IPS-15b (cell line): Measurements from ENCODE around the gene PDXP.
A peak's percentile ranks its signal among the peaks of the same experiment; 100 is the strongest.

Experiments
- H3K27me3 ChIP-seq: one replicate; pipeline ENCODE4 v1.6.1; 2013; ENCODE audit warnings: low read length; ENCODE audit not compliant: control insufficient read depth, insufficient read depth
- H3K36me3 ChIP-seq: one replicate; pipeline ENCODE4 v1.6.1; 2013; ENCODE audit warnings: low read length; ENCODE audit not compliant: control insufficient read depth, insufficient read depth
- H3K4me1 ChIP-seq: one replicate; pipeline ENCODE4 v1.6.1; 2013; ENCODE audit warnings: mild to moderate bottlenecking, low read length; ENCODE audit not compliant: control insufficient read depth, insufficient read depth
- H3K4me3 ChIP-seq: one replicate; pipeline ENCODE4 v1.5.1; 2013; ENCODE audit warnings: low read depth, low read length
- H3K9ac ChIP-seq: one replicate; pipeline ENCODE4 v1.6.1; 2013; ENCODE audit warnings: low read depth, mild to moderate bottlenecking, low read length
- H3K9me3 ChIP-seq: one replicate; pipeline ENCODE4 v1.6.1; 2013; ENCODE audit warnings: mild to moderate bottlenecking, low read length; ENCODE audit not compliant: control insufficient read depth, insufficient read depth

PDXP gene

DNA sequence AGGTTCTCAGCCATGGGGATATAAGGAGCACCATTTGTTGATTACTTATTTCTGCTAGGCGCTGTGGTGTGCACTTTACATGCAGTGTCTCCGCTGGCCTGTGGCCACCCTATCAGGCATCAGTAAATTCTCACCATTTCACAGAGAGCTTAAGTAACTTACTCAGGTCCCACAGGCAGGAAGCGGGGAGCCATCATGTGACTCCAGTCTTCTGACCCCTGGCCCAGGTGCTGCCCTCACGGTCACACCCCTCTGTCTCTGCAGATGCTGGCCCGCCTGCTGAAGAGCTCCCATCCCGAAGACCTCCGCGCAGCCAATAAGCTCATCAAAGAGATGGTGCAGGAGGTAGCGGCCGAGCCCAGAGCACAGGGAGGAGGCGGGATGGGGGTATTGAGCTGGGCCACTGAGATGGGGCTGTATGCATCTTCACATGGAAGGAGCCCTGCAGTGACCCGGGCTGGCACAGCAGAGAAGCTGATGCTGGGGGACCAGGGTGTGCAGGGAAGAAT lies 37.1 kb upstream of the PDXP start:
- Histone ChIP-seq H3K36me3 (peaks cover 40% of the 10 kb centered on the region), H3K4me3 (no peak overlapping the region), H3K9me3 (no peaks in the 10 kb centered on the region), H3K9ac (no peak overlapping the region), H3K27me3 (no peaks in the 10 kb centered on the region), H3K4me1 (peaks cover 2% of the 10 kb centered on the region)

DNA sequence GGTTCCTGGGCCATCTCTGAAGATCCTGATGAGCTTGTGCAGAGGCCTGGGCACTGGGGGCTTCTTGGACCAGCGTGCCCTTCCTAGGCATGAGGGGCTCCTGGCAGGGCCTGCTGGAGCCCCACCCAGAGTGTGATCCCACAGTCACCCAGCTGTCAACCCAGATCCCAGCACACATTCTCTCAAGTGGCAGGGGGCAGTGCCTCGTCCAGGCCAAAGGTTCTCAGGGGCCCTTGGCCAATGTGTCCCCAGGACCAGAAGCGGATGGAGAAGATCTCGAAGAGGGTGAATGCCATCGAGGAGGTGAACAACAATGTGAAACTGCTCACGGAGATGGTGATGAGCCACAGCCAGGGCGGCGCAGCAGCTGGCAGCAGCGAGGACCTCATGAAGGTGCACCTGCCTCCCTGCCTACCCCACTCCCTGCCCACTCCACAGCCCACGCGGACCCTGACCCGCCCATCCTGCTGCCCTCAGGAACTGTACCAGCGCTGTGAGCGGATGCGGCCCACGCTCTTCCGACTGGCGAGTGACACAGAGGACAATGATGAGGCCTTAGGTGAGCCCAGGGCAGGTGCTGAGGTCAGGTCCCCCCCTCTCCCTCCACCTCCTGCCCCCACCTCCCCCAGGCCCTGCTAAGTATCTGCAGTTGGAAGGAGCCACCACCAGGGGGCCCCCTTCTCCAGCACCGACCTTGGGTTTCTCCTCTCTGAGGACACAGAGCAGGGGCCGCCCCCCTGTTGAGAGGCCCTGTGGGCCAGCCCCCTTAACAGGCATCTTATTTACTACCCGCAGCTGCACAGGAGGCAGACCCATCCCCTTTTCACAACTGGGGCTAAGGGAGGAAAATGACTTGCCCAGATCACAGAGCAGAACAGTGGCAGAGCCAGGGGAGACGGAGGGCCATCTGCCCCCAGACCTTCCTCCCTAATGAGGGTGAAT lies 35.2 kb upstream of the PDXP start:
- Histone ChIP-seq H3K4me1 (peaks cover 2% of the 10 kb centered on the region), H3K36me3 (peaks cover 34% of the 10 kb centered on the region), H3K9ac (no peak overlapping the region)

DNA sequence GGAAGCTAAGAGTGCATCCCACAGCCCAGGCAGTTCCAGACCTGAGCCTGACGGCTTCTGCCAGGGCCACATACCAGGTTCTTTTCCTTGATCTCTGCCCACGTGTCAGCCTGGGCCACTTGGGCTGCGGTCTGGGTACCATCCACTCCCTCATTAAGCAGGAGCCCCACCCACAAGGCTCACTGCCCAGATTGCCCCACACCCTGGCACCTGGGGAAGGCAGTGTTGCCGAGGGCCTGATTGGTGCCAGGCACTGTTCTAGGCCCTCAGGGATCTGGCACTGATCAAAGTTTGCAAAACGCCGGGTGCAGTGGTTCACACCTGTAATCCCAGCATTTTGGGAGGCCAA lies 34.5 kb upstream of the PDXP start:
- H3K4me1 ChIP-seq, result peaks cover 2% of the 10 kb centered on the region
- no peak overlapping the region for H3K4me3 ChIP-seq
- no peak overlapping the region for H3K9ac ChIP-seq
- H3K27me3 ChIP-seq, result no peaks in the 10 kb centered on the region
- H3K36me3 ChIP-seq, result peaks cover 30% of the 10 kb centered on the region
- H3K9me3 ChIP-seq, result no peaks in the 10 kb centered on the region

More for the DNA sequence above, 35.2 kb upstream of the PDXP start:
- no peaks in the 10 kb centered on the region for H3K9me3 ChIP-seq
- H3K27me3 ChIP-seq, result no peaks in the 10 kb centered on the region
- H3K4me3 ChIP-seq, result no peak overlapping the region

DNA sequence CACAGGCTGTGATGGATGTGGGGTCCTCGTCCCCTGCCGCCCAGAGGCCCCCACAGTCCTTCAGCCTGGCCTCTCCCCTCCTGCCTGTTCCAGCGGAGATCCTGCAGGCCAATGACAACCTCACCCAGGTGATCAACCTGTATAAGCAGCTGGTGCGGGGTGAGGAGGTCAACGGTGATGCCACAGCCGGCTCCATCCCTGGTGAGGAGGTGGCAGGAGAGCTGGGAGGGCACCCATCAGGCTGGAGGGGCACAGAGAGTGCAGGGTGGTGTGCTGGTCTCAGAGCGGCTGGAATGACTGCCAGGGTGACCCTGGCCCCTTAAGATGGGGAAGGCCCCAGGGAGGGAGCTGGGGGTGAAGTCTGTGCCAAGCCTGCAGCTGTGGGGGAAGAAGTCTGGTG lies 33.6 kb upstream of the PDXP start:
- peaks cover 30% of the 10 kb centered on the region for H3K36me3 ChIP-seq
- no peak overlapping the region for H3K9ac ChIP-seq
- no peak overlapping the region for H3K4me3 ChIP-seq
- no peaks in the 10 kb centered on the region for H3K9me3 ChIP-seq
- H3K27me3 ChIP-seq, result no peaks in the 10 kb centered on the region
- peaks cover 2% of the 10 kb centered on the region for H3K4me1 ChIP-seq

DNA sequence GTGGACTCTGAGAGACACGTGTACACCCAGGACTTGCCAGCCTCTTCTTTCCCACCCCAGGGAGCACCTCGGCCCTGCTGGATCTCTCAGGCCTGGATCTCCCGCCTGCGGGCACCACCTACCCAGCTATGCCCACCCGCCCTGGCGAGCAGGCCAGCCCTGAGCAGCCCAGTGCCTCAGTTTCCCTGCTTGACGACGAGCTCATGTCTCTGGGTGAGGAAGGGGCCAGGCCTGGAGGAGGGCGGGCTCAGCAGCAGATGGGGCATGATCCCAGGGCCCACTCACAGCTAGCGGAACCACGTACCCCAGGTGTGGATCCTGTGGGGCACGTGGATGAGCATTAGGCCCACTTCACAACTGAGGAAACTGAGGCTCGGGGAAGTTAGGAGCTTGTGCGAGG lies 32.8 kb upstream of the PDXP start:
- Histone ChIP-seq H3K27me3 (no peaks in the 10 kb centered on the region), H3K4me3 (no peak overlapping the region), H3K9me3 (no peaks in the 10 kb centered on the region), H3K9ac (no peak overlapping the region), H3K36me3 (peaks cover 30% of the 10 kb centered on the region), H3K4me1 (peaks cover 2% of the 10 kb centered on the region)

DNA sequence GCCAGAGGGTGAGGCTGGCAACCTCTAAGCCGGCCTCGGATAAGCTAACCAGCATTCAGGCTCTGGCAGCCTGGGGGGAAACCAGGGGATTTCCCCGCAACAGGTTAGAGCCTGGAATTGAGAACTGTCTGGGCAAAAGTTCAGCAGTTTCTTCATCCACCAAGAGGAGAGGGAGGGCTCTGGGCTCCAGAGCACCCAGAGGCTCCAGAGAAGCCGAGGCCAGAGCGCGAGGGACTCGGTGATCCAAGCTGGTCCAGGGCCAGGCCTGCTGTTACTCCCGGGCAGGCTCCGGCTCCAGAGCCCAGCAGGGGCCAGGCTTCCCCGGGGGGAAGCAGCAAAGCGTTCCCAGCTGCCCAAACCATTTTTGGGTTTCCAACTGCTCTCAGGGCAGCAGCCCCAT lies 32.4 kb upstream of the PDXP start:
- H3K4me1 ChIP-seq, result peaks cover 2% of the 10 kb centered on the region
- no peak overlapping the region for H3K4me3 ChIP-seq
- H3K9me3 ChIP-seq, result no peaks in the 10 kb centered on the region
- peaks cover 34% of the 10 kb centered on the region for H3K36me3 ChIP-seq
- H3K27me3 ChIP-seq, result no peaks in the 10 kb centered on the region
- peak overlapping the region; percentile 3 for H3K9ac ChIP-seq

DNA sequence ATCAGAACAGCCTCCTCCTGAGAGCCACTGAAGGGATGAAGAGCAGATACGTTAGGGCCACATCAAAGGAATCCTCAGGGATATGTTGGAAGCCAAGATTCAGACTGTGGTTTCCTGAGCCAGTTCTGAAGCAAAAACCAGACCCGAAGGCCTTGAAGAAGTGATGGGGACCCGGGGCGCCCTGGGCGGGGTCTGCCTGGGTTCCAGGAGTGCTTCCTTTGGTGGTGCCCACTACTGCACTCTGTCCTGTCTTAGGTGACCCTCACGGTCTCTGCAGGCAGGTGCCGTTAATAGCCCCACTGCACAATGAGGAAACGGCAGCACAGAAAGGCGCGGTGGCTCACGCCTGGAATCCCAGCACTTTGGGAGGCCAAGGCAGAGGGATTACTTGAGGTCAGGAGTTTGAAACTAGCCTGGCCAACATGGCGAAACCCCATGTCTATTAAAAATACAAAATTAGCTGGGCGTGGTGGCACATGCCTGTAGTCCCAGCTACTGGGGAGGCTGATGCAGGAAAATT lies 31.9 kb upstream of the PDXP start:
- Histone ChIP-seq H3K4me1 (peaks cover 2% of the 10 kb centered on the region), H3K27me3 (no peaks in the 10 kb centered on the region), H3K9me3 (no peaks in the 10 kb centered on the region), H3K36me3 (peaks cover 37% of the 10 kb centered on the region), H3K9ac (peak overlapping the region; percentile 3), H3K4me3 (no peak overlapping the region)

DNA sequence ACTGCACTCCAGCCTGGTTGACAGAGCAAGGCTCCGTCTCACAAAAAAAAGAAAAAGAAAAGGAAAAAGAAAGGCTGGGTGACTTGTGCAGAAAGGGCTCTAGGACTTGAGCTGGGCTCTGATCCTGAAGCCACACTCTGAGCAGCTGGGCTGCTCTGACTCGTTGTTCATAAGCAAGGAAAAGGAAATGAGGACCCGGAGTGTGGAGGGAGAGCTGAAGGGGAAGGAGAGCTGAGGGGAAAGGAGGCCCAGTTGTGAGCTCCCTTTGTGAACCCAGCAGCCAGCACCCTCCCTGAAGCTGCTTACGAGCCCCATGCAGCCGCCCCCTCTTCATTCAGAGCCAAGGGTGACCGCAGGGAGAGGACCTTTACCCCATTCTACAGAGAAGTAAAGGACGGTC lies 31.4 kb upstream of the PDXP start:
- peaks cover 42% of the 10 kb centered on the region for H3K36me3 ChIP-seq
- H3K9ac ChIP-seq, result no peak overlapping the region
- no peaks in the 10 kb centered on the region for H3K9me3 ChIP-seq
- no peak overlapping the region for H3K4me3 ChIP-seq
- H3K4me1 ChIP-seq, result peaks cover 2% of the 10 kb centered on the region
- H3K27me3 ChIP-seq, result no peaks in the 10 kb centered on the region

DNA sequence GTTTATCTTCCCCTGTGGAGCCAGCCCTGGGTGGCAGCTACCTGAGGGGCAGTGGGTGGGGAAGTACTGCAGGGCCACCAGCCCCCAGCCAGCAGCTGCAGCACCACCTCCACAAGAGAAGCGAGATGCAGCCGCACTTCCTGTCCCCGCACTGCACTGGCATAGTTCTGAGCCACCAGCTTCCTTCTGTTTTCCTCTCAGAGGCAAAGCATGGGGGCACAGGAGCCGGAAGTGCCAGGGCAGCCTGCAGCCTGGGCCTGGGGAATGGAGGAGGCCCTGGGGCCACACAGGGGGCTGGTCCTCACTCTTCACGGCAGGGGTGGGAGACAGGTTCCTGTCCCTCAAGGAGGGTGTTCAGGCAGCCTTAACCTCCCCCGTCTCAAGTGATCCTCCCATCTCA lies 31.0 kb upstream of the PDXP start:
- H3K4me3 ChIP-seq, result no peak overlapping the region
- peaks cover 46% of the 10 kb centered on the region for H3K36me3 ChIP-seq
- H3K9ac ChIP-seq, result no peak overlapping the region
- H3K9me3 ChIP-seq, result no peaks in the 10 kb centered on the region
- H3K4me1 ChIP-seq, result peaks cover 2% of the 10 kb centered on the region
- H3K27me3 ChIP-seq, result no peaks in the 10 kb centered on the region

DNA sequence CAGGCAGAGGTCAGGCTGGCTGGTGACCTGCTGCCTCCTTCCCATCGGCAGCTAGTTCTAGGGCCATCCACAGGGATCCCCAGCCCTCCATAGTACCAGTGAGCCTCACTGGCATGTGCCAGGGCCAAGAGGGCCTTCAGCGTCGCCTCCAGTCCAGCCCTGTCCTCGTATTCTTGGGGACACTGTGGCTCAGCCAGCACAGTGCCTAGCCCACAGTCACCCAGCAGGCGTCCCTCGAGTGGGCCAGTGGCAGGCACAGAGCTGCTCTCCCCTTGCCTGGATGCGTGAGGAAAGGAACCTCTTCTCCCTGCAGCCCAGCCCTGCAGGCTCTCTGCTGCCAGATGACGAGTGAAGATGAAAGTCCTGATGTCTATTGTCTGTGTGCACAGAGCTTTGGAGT lies 29.7 kb upstream of the PDXP start:
- H3K9me3 ChIP-seq, result no peaks in the 10 kb centered on the region
- H3K4me3 ChIP-seq, result no peak overlapping the region
- H3K9ac ChIP-seq, result no peak overlapping the region
- peaks cover 37% of the 10 kb centered on the region for H3K36me3 ChIP-seq
- H3K4me1 ChIP-seq, result peaks cover 4% of the 10 kb centered on the region
- no peaks in the 10 kb centered on the region for H3K27me3 ChIP-seq

DNA sequence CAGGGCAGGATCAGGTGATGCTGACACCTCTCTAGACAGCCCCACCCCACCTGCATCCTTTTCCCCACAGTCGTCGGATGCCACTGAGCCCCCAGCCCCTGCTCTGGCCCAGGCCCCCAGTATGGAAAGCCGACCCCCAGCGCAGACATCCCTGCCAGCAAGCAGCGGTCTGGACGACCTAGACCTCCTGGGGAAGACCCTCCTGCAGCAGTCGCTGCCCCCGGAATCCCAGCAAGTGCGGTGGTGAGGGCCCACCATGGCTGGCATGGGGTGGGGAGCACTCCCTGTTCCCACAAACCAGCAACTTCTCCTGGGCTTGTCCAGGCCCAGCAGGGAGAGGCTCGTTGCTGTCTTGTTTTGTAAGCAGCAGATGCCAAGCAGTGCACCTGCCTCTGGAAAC lies 28.6 kb upstream of the PDXP start:
- H3K27me3 ChIP-seq, result no peaks in the 10 kb centered on the region
- no peak overlapping the region for H3K4me3 ChIP-seq
- no peaks in the 10 kb centered on the region for H3K9me3 ChIP-seq
- peaks cover 30% of the 10 kb centered on the region for H3K36me3 ChIP-seq
- no peak overlapping the region for H3K9ac ChIP-seq
- peaks cover 10% of the 10 kb centered on the region for H3K4me1 ChIP-seq

DNA sequence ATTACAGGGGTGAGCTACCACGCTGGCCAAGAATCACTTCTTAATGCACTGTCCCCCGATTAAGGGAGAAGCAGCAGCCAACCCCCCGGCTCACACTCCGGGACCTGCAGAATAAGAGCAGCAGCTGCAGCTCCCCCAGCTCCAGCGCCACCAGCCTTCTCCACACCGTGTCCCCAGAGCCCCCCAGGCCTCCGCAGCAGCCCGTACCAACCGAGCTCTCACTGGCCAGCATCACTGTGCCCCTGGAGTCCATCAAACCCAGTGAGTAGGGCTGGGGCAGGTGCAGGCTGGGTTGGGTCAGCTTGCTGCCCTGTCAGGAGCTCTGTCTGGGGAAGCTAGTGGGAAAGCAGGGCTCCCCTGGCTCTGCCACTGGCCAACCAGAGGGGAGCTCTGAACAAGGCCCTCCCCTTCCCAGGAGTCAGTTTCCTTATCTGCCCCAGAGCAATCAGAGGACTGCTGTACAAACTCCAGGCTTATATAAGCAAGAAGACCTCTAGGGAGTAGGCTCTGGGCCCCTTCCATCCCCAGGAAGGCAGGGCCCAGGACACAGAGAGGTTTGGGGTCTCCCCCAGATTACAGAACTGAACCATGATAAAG lies 27.6 kb upstream of the PDXP start:
- no peaks in the 10 kb centered on the region for H3K9me3 ChIP-seq
- no peak overlapping the region for H3K9ac ChIP-seq
- H3K4me1 ChIP-seq, result peaks cover 10% of the 10 kb centered on the region
- H3K27me3 ChIP-seq, result no peaks in the 10 kb centered on the region
- no peak overlapping the region for H3K4me3 ChIP-seq
- H3K36me3 ChIP-seq, result peaks cover 27% of the 10 kb centered on the region
